Measurements from ENCODE around the gene LYAR.
A peak's percentile ranks its signal among the peaks of the same experiment; 100 is the strongest.

Gene LYAR

DNA sequence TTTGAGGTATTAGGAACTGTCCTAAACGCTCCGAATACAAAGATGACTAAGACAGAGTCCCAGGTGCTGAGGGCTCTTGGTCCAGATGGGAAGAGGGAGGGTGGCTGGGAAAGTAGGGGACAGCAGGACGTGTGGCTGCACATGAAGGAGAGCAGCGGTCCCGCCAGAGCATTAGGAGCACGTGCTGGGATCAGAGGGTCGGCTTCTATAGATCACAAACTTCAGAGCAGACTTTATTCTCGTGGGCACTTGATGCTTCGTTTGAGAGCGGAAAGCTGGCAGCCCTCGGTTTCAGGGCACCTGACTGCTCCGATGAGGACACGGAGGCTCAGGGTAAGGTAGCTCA is 26.2 kb upstream of the LYAR start:
- no peak for DNase-seq (ENCODE audit: low spot score)

DNA sequence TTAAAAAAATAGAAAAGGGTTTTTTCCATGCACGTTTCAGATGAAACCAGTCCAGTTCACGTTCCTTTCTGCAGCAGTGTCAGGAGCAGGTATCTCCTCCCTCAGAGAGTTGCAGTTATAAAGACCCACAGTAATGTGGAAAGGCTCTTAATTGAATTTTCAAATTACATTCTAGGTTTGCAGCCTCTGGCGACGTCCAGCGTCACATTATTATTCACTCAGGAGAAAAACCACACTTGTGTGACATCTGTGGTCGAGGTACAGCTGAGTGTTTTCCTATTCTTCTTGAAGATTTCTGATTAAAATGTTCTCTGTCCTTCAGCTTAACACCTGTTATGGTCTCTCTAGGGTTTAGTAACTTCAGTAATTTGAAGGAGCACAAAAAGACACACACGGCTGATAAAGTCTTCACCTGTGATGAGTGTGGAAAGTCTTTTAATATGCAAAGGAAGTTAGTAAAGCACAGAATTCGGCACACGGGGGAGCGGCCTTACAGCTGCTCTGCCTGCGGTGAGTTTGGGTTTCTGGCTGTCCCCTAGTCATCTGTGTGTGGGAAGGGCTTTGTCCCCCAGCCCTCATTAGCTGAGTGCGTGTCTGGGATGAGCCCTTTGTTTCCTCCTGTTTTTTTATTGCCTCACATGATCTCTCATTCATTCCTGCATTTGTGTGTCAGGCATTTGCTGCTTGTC is 25.7 kb upstream of the LYAR start:
- DNase-seq (ENCODE audit: low spot score): no peak

DNA sequence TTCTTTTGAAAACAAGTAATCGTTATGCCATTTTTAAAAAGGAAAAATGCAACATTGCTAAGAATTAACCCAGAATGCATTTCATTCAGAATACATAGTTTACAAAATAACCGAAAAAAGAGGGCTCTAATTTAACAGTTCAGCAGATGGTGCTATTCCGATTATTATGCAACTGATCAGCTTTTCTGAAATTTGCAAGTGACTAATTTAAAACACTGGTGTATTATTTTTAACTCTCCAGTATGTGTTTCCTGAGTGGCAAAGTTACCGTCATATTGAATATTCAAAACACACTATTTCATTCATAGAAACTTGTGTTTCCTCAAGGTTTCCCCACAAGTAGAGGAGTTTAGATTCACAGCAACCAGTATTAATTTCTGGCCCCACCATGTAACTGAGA is 21.2 kb upstream of the LYAR start:
- DNase-seq (ENCODE audit: low spot score): no peak

DNA sequence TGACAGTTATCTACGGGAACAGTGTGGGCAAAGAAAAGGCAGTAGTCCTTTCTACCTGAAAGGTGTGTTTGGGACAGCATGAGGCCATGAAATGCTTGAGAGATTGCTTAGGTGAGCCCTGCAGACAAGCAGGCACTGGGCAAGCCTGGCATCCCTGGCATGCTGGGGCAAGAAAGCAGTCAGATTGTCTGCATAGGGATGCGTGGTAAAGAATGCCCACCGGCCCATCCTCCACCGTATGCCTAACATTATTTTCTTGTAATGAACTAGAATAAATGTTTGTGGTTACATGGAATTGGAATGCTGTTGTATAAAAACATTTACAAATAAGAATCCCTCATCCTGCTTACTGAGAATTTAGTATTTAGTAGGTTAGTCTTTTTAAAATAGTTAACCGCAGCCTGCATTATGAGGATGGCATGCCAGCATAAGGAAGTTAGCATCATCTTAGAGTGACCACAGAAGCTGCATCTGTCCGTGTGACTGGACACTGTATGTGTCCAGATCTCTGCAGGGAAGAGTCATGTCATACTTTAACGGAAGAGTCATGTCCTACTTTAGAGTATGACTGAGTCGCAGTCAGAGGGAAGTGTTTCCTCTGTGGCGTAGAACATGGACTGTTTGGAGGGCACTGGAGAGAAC is 19.0 kb upstream of the LYAR start:
- peak; percentile 78 for DNase-seq (ENCODE audit: low spot score)

DNA sequence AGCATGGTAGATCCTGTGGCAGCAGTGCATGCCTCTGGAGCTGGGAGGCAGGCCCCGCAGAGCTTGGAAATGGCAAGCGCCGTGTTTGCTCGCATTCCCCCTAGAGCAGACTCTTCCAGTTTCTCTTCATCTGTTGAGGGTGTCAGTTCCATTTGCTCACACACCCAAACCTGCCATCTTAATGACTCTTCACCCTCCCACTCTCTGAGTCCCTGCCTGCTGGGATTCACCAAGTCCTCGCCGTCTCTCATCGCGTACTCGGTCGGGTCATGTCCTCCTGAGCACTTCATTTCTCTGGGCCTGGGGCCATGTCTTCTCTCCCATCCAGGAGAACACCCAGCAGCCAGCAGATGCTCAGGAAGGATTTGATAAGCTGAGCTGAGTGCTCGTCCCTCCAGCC is 17.0 kb upstream of the LYAR start:
- no peak for DNase-seq (ENCODE audit: low spot score)

DNA sequence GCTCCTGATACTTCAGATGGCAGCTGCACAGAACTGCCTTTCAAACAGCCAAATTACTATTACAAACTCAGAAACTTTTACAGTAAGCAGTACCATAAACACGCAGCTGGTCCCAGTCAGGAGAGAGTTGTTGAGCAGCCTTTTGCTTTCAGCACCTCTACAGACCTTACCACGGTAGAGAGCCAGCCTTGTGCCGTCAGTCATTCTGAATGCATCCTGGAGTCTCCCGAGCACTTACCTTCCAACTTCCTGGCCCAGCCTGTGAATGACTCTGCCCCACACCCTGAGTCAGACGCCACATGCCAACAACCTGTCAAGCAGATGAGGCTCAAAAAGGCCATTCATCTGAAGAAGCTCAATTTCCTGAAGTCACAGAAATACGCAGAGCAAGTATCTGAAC is 12.5 kb upstream of the LYAR start:
- peak; percentile 60 for DNase-seq (ENCODE audit: low spot score)

DNA sequence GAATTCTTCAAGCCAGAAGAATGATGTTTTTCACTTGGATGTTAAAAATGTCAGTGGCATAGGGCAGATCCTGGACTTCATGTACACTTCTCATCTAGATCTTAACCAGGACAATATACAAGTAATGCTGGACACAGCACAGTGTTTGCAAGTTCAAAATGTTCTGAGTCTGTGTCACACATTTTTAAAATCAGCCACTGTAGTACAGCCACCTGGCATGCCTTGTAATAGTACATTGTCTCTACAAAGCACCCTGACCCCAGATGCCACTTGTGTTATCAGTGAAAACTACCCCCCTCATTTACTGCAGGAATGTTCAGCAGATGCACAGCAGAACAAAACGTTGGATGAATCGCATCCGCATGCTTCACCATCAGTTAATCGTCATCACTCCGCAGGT is 12.0 kb upstream of the LYAR start:
- DNase-seq (ENCODE audit: low spot score): no peak

DNA sequence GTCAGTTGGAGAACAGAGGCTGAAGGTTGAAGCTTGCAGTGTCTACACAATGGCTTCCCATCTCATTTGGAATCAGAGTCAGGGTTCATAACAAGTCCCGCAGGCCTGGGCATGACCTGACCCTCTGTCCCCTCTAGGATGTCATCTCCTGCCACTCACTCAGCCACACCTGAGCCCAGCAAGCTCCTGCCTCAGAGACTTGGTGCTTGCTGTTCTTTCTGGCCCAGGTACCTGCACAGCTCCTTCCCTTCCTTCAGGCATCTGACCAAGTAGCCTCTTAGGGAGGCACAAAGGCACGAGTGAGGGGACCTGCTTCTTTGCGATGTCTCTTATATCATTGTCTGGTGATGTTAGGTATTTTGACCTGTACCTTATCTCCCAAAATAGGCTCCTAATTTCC is 9.1 kb upstream of the LYAR start:
- no peak for DNase-seq (ENCODE audit: low spot score)

DNA sequence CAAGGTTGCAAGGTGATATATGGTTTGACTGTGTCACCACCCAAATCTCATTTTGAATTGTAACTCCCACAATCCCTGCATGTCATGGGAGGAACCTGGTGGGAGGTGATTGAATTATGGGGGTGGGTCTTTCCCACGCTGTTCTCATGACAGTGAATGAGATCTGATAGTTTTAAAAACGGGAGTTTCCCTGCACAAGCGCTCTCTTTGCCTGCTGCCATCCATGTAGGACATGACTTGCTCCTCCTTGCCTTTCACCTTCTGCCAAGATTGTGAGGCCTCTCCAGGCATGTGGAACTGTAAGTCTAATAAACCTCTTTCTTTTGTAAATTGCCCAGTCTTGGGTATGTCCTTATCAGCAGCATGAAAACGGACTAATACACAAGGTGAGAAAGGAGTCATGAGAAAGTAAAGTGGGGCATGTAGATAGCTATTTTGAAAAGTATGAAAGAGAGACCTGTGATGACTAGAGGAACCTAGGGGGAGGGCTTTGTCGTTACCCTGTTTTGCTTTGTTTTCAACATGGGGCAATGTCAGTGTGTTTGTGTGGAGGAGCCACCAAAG is 6.4 kb upstream of the LYAR start:
- DNase-seq (ENCODE audit: low spot score): no peak

DNA sequence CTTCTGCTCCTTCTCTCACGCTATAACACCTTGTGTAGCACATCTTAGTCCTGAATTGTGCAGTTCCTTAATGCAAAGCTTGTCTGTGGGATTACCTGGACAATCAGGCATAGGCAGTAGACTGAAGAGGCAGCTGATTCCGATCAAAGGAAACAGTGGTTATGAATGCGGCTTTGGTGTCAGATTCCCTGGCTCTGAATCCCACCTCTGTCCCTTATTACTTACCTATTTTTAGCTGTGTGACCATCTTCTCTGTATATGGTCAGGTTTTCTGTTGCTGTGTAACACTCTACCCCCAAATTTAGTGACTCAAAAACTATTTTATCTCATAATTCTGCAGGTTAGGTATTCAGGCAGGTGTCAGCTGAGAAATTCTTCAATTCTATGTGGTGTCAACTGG is 3.3 kb upstream of the LYAR start:
- no peak for DNase-seq (ENCODE audit: low spot score)

DNA sequence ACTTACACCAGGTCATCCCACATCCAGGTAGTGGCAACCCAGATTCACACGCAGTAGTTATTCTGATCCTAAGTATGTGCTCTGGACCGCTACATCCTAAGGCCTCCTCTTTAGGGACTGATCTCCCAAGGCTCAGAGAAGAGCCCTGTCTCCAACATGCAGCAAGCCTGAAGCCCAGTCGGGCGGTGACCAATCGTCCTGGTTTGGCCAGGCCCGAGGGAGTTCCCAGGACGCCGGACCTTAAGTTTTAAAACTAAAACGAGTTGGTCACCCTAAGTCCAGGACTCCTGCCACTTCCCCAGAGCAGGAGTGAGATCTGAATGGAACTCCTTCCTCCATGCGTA is 385 bp downstream of the LYAR start:
- DNase-seq (ENCODE audit: low spot score): no peak

DNA sequence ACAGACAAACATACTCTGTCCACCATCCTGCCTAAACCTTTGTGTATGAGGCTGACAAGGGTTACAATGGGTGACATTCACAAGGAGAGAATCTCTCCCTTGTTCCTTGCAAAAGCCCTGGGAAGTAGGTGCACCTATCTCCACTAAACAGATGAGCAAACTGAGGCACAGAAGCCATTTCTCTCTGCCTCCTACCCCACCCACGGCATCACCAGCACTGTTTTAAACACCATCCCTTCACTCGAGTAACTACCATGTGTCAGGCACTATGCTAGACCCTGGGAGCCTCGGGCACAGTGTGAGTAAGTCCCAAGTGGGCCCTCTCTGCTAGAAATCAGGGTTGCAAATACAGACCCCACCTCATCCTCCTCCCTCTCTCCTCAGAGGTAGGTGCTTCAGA is 899 bp downstream of the LYAR start:
- DNase-seq (ENCODE audit: low spot score): no peak

DNA sequence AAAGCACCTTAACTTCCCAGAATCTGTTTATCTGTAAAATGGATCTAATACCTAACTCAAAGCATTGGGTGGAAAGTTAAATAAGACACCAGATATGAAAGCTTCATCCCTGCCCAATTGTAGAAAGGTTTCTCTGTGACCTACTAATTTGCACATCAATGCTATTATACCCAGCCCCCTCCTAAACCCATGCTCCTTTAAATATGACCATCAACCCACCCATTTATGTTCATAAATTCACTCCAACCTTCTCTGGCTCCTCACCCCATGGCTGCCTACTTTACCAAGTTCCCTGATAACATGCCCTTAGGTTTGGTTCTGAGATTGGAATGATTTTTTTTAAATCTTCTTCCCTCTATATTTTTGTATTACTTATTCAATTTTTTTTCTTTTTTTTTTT is 1.9 kb downstream of the LYAR start:
- DNase-seq (ENCODE audit: low spot score): no peak

DNA sequence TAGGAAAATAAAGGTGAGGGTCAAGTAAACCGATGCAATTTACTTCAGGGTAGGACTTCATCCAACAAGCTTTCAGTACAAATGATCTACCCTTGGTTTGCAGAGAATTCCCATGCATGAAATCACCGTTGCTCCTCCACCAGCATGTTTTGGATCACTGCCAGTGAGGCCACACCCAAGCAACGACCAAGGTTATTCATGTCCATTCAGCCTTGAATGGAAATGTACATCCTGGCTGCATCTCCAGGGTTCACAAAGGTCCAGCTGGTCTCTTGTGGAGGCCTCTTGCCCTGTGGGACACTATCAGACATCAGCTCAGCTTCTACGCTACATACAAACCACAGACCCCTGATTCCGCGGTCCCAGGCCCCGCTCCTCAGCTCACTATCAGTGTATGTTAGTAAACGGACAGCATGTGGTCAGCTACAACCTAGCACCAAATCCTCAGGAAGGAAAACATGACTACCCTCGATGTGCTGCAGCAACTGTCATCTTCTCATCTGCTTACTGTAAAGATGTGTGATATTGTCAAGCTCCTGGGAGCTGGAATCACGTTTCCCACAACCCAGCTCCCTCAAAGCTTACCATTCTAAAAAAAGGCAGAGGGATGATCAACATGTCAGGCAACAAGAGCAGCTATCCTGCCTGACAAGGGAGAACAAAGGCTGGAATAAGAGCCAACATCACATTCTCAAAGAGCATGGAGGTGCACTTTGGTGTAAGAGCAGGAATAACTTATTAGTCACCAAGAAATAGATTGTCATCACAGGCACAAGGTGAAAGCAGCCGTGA is 4.9 kb downstream of the LYAR start:
- peak; percentile 63 for DNase-seq (ENCODE audit: low spot score)

DNA sequence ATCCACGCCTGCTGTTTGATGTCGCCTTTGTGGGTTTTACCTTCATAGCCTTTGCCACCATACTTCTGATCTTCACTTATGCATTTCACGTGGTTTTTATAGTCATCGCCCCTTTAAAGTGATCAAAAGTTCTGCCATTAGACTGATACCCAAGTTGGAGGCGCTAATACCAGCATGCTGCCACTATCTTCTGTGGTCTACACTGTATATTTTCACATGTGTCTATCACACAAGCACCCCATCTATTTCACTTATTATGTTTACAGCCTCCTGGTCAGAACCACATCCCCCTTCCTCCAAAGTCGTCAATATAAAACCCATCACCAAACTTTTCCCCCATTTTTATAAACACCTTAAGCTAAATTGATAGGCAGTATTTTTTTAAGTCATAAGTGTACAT is 8.2 kb downstream of the LYAR start:
- no peak for DNase-seq (ENCODE audit: low spot score)

DNA sequence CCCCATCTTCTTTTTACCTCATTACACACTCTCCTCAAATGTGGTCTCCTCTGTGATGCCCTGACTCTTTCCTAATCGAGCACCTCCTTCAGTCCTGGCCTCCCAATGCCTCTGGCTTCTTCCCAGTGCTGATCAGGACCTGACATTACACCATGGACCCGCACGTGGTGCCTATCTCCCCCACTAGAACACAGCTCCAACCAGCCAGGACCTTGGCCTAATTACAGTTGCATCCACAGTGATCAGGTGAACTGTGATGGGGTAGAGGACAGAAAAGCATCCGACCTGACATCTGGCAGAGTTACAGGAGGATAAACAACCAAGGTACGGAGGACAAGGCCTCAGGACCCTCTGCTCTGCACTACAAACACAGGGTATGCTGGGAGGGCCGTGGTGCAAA is 12.4 kb downstream of the LYAR start:
- no peak for DNase-seq (ENCODE audit: low spot score)

DNA sequence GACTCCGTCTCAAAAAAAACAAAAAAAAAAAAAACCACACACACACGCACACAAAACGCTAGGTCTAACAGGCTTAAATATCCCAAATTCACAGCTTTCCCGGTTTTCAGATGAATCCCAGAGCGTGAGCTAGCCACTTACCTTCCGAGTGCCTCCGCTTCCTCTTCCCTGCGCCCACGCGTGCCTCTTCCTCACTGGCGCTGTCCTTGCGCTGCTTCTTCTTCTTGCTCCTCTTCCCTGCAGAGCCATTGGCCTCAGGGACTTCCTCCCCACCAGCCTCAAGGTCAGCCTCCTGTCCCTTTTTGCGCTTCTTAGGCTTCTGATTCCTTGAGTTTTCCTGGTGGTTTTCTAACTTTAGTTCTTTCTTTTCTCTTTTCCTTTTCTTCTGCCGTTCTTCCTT is 15.7 kb downstream of the LYAR start:
- no peak for DNase-seq (ENCODE audit: low spot score)

DNA sequence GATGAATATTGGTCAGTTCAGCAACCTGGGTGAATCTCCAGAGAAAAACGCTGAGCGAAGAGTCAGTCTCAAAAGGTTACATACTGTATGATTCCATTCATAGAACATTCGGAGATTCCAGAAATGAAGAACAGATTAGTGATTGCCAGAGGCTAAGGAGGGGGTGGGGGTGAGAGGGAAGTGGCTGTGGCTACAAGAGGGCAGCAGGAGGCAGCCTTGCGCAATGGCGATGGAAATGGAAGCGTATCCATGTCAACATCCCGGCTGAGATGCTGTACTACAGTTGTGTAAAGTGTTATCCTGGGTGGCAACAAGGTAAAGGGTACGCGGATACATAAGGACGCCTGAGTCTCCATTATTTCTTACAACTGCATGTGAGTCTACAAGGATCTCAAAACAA is 18.0 kb downstream of the LYAR start:
- no peak for DNase-seq (ENCODE audit: low spot score)

DNA sequence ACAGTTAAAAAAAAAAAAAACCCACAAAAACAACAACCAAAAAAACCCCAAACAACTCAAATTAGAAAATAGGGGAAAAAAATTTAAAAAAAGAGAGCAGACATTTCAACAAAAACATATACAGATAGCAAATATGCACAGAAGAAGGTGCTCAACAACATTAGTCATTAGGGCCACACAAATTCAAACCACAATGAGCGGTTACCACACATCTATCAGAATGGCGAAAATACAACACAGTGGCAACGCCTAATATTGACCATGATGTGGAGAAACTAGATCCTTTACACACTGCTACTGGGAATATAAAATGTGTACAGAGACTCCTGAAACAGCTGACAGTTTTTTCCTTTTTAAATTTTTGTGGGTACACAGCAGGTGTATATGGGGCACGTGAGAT is 19.4 kb downstream of the LYAR start:
- DNase-seq (ENCODE audit: low spot score): no peak

DNA sequence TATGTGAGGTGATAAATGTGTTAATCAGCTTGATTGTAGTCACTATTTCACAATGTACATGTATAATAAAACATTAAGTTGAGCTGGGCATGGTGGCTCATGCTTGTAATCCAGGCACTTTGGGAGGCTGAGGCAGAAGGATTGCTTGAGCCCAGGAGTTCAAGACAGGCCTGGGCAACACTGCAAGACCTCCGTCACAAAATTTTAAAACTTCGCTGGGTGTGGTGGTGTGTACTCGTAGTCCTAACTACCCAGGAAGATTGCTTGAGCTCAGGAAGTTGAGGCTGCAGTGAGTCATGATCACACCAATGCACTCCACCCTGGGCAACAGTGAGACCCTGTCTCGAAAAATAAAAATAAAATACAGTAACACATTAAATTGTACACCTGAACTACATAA is 20.1 kb downstream of the LYAR start:
- no peak for DNase-seq (ENCODE audit: low spot score)

DNA sequence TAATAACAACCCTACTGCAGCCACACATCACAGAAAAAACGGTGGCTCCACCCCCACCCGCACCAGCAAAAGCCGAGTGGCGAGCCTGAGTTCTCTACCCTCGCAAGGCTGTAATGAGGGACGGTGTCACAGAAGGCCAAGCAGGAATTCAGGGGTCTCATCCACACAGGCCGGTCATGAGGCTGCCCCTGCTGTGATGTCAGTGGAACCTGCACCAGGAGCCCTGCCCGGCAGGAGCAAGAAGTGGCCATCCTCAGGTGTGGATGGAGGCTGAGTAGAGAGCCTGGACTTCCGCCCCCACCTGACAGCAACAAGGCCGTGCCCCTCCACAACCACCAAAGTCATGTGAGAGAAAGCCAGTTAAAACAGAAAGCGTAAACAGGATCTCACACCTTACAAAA is 20.6 kb downstream of the LYAR start:
- no peak for DNase-seq (ENCODE audit: low spot score)

DNA sequence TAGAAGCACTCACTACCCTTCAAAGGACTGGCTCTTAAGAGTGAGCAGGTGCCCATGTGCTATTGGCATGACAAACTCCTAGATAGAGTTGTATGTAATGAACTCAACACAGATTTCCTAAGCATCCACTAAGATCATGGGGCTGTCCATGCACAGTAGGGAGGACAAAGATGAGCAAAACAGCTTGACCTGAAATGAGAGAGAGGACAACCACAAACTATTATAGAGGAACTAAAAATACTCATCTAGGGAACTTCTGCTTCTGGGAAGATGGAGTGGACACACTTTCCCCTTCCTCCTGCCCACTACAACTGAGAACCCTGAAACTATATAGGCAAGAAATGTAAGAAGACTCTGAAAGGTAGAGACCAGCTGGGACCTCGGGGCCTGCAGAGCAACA is 21.2 kb downstream of the LYAR start:
- DNase-seq (ENCODE audit: low spot score): no peak

DNA sequence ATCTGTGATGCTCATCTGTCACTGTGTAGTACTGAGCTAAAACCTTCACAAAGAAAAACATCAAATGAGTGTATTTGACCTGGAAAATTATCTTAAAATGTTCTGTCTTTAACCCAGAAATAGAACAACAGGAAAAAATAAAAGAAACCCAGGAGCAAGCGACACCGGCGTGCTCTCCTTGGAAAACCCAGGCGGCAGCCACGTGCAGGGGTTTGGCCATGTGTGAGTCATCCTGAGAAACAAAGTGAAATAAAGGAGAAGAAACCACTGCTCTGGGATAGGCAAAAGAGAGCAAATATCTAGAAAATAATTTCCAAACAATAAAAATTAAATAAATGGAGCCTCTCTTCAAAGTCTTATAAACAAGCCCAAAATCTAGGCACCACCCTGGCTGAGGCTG is 22.0 kb downstream of the LYAR start:
- DNase-seq (ENCODE audit: low spot score): no peak
